Measurements from ENCODE around the gene SPATA24.

DNA sequence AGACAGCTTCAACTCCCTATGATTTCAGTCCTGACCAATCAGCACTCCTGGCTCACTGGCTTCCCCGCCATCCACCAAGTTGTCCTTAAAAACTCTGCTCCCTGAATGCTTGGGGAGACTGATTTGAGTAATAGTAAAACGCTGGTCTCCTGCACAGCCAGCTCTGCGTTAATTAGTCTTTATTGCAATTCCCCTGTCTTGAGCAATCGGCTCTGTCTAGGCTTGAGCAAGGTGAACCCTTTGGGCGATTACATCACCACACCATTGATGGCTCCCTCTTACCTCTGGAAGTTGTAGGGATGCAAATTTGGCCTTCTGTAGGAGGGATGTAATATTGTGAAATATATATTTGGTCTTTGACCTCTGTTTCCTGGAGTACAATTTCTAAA, 17.8 kb downstream of the SPATA24 start:
- no peak for TF ChIP-seq POLR2A (IDR thresholded peaks at IDR 0.05; ENCODE audit: low read length)
- no peak for TF ChIP-seq GATA1 (IDR thresholded peaks at IDR 0.05; ENCODE audit: low read depth, low read length)

Measured in erythroblast (primary cell).